SU-DHL-6 (cell line): Measurements from ENCODE around the gene RAD51C.

Experiments
- H2AFZ ChIP-seq: fragments of 200-600 bp; sonication (generic); 2 replicates; pipeline ENCODE4 v1.6.1; 2014; ENCODE audit warnings: low read depth, mild to moderate bottlenecking, moderate library complexity, mixed read lengths, antibody characterized with exemption, low read length; ENCODE audit not compliant: severe bottlenecking
- H3F3A ChIP-seq: fragments of 200-600 bp; shearing (Covaris generic); 2 replicates; pipeline ENCODE4 v1.6.0; 2016; ENCODE audit warnings: antibody characterized with exemption, mild to moderate bottlenecking; ENCODE audit not compliant: insufficient read depth
- H3K27ac ChIP-seq: fragments of 200-600 bp; sonication (generic); 2 replicates; pipeline ENCODE4 v1.5.1; 2016; ENCODE audit warnings: low read depth, mild to moderate bottlenecking, low read length, moderate library complexity, mixed read lengths
- H3K27me3 ChIP-seq: fragments of 200-600 bp; sonication (generic), shearing (Covaris generic); 2 replicates; pipeline ENCODE4 v1.6.0; 2014; ENCODE audit warnings: mild to moderate bottlenecking, low read length
- H3K36me3 ChIP-seq: fragments of 200-600 bp; sonication (generic); 2 replicates; pipeline ENCODE4 v1.6.1; 2014; ENCODE audit warnings: mild to moderate bottlenecking, low read length, mixed read lengths
- H3K4me2 ChIP-seq: fragments of 300-600, 200-600 bp; shearing (Covaris generic), sonication (generic); 2 replicates; pipeline ENCODE4 v1.6.0; 2014; ENCODE audit warnings: low read length, low read depth, mild to moderate bottlenecking; ENCODE audit not compliant: poor library complexity, severe bottlenecking
- H3K4me3 ChIP-seq: fragments of 200-600 bp; sonication (generic); 2 replicates; pipeline ENCODE4 v1.5.1; 2014; ENCODE audit warnings: antibody characterized with exemption, low read length, mild to moderate bottlenecking, mixed read lengths; ENCODE audit not compliant: insufficient read depth, poor library complexity, severe bottlenecking
- H3K79me2 ChIP-seq: fragments of 200-600 bp; sonication (generic); 2 replicates; pipeline ENCODE4 v1.6.1; 2014; ENCODE audit warnings: mild to moderate bottlenecking, low read length, moderate library complexity; ENCODE audit not compliant: insufficient read depth
- H3K9ac ChIP-seq: fragments of 200-600 bp; sonication (generic); 2 replicates; pipeline ENCODE4 v1.7.0; 2014; ENCODE audit warnings: mild to moderate bottlenecking, low read length
- H3K9me2 ChIP-seq: fragments of 200-600 bp; sonication (generic); replicated peaks from 2 replicates; pipeline ENCODE4 v1.6.1; 2014; ENCODE audit warnings: low read length; ENCODE audit not compliant: insufficient read depth
- H3K9me3 ChIP-seq: fragments of 200-600 bp; sonication (generic); 2 replicates; pipeline ENCODE4 v1.6.1; 2014; ENCODE audit warnings: low read length, mixed read lengths; ENCODE audit not compliant: insufficient read depth
- H4K20me1 ChIP-seq: fragments of 200-600 bp; sonication (generic); 2 replicates; pipeline ENCODE4 v1.6.1; 2014; ENCODE audit warnings: low read depth, mild to moderate bottlenecking, antibody characterized with exemption, low read length, moderate library complexity, mixed read lengths
- CTCF ChIP-seq: fragments of 200-600 bp; sonication (generic); IDR thresholded peaks from one replicate; pipeline ENCODE4 v1.5.1; 2017; ENCODE audit warnings: antibody characterized with exemption, mild to moderate bottlenecking, low read length, moderate library complexity; ENCODE audit not compliant: insufficient read depth, poor library complexity, severe bottlenecking
- EZH2phosphoT487 ChIP-seq: fragments of 200-600 bp; sonication (generic), shearing (Covaris generic); conservative IDR thresholded peaks from 2 replicates; pipeline ENCODE4 v1.6.1; 2018; ENCODE audit warnings: mild to moderate bottlenecking, antibody characterized with exemption, low read length, moderate library complexity, mixed read lengths

RAD51C gene

GRCh38 chr17:58694826-58695225, 2.4 kb downstream of the RAD51C start:
- TF ChIP-seq EZH2phosphoT487 (no peak), CTCF (no peak)
- Histone ChIP-seq H3K9me2 (no peaks in the 10 kb centered on the region), H3K4me2 (peak overlapping the region; percentile 16), H3K36me3 (peaks cover 4% of the 10 kb centered on the region; the same call in 1 of the 2 replicates), H3K27me3 (no peaks in the 10 kb centered on the region), H3K27ac (no peak overlapping the region), H3K4me3 (no peak overlapping the region), H3F3A (no peaks in the 10 kb centered on the region), H2AFZ (no peak overlapping the region), H3K9me3 (no peaks in the 10 kb centered on the region), H3K9ac (no peak overlapping the region), H4K20me1 (no peaks in the 10 kb centered on the region), H3K79me2 (peaks cover 34% of the 10 kb centered on the region)

- Histone ChIP-seq H3K27ac (no peak overlapping the region), H3K79me2 (peaks cover 13% of the 10 kb centered on the region; the same call in 1 of the 2 replicates), H3K9me3 (no peaks in the 10 kb centered on the region), H2AFZ (no peak overlapping the region), H3K4me3 (no peak overlapping the region), H3K9ac (no peak overlapping the region), H4K20me1 (no peaks in the 10 kb centered on the region), H3K9me2 (no peaks in the 10 kb centered on the region), H3K36me3 (peaks cover 4% of the 10 kb centered on the region; the same call in 1 of the 2 replicates), H3K4me2 (no peak overlapping the region), H3K27me3 (no peaks in the 10 kb centered on the region), H3F3A (no peaks in the 10 kb centered on the region)
- TF ChIP-seq EZH2phosphoT487 (no peak), CTCF (no peak)
Observed at GRCh38 chr17:58699771-58700170, 7.4 kb downstream of the RAD51C start.

- Histone ChIP-seq H3K9me2 (no peaks in the 10 kb centered on the region), H3K4me2 (no peak overlapping the region), H3K27me3 (no peaks in the 10 kb centered on the region), H3K27ac (no peak overlapping the region), H3F3A (no peaks in the 10 kb centered on the region), H3K79me2 (no peaks in the 10 kb centered on the region; the same call in 1 of the 2 replicates), H4K20me1 (no peaks in the 10 kb centered on the region), H3K9ac (no peak overlapping the region), H3K4me3 (no peak overlapping the region), H3K9me3 (no peaks in the 10 kb centered on the region), H2AFZ (no peak overlapping the region), H3K36me3 (no peaks in the 10 kb centered on the region; the same call in 1 of the 2 replicates)
- no peak for TF ChIP-seq CTCF
Observed at GRCh38 chr17:58702045-58702476, 9.7 kb downstream of the RAD51C start.
